Activated naive CD4-positive, alpha-beta T cell treated with anti-CD3 and anti-CD28 coated beads, Interleukin-2, amount 10 ng/mL, durations not matched to agents 7 days and 5 days (primary cell): ENCODE results near the gene NME7.
A peak's percentile ranks its signal among the peaks of the same experiment; 100 is the strongest.
"Not testable (repeated sequence)": the region's sequence is repeated elsewhere in the genome, so short reads cannot be mapped to it uniquely, and the experiment has no call there.

Source experiments
- CTCF ChIA-PET: fragments of 350-600 bp; sonication (Branson Sonifier 250); formaldehyde crosslinking; loops from one replicate; lab custom pipeline; 2021; ENCODE audit warnings: antibody characterized with exemption; lab: Charles Lee
- DNase-seq: peaks from one replicate; pipeline ENCODE4 v3.0.0-alpha.2; 2020
- H3K27ac Mint-ChIP-seq: one replicate; pipeline ENCODE4 v1.8.0; 2021; ENCODE audit warnings: mild to moderate bottlenecking, moderate library complexity, mixed read lengths
- H3K27me3 Mint-ChIP-seq: one replicate; pipeline ENCODE4 v1.8.0; 2021; ENCODE audit warnings: mild to moderate bottlenecking, mixed read lengths
- H3K36me3 Mint-ChIP-seq: one replicate; pipeline ENCODE4 v1.8.0; 2021; ENCODE audit warnings: mixed read lengths
- H3K4me1 Mint-ChIP-seq: one replicate; pipeline ENCODE4 v1.8.0; 2021; ENCODE audit warnings: mixed read lengths
- H3K4me3 Mint-ChIP-seq: one replicate; pipeline ENCODE4 v1.8.0; 2021; ENCODE audit warnings: mild to moderate bottlenecking, moderate library complexity, mixed read lengths
- H3K9me3 Mint-ChIP-seq: one replicate; pipeline ENCODE4 v1.8.0; 2021; ENCODE audit warnings: mixed read lengths

The NME7 gene

GRCh38 chr1:169363046-169363730 is 4.4 kb downstream of the NME7 start:
- DNase-seq: peak; percentile 27
- Mint-ChIP-seq H3K27ac (no peak overlapping the region), H3K36me3 (peaks cover 9% of the 10 kb centered on the region), H3K4me1 (peaks cover 18% of the 10 kb centered on the region), H3K4me3 (no peak overlapping the region), H3K9me3 (peaks cover 7% of the 10 kb centered on the region), H3K27me3 (no peaks in the 10 kb centered on the region)
- CTCF ChIA-PET: interaction anchor here (0.7 to 3.4 kb wide), 4 partner anchors 10 to 1279 kb away, joined by 3 to 12 read pairs (median 4); no protein-coding TSS in a partner anchor

DNA sequence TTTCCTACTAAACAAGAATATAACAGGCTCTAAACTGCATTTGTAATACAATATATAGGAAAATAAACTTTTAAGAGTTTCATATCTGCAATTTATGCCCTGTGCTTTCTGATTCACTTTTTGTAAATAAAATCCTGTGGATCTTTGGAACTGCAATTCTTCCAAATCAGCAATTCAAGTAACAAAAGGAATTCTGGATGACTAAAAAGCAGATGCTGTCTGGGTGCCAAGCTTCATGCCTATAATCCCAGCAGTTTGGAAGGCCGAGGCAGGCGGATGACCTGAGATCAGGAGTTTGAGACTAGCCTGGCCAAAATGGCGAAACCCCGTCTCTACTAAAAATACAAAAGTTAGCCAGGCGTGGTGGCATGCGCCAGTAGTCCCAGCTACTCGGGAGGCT is 6.3 kb downstream of the NME7 start:
- H3K27me3 Mint-ChIP-seq: no peaks in the 10 kb centered on the region
- CTCF ChIA-PET: interaction anchor here (0.6 to 3.4 kb wide), 2 partner anchors 13 to 726 kb away, joined by 3 to 12 read pairs; no protein-coding TSS in a partner anchor
- peaks cover 9% of the 10 kb centered on the region for H3K36me3 Mint-ChIP-seq
- H3K4me3 Mint-ChIP-seq: no peak overlapping the region
- no peak overlapping the region for H3K27ac Mint-ChIP-seq
- DNase-seq: no peak
- H3K9me3 Mint-ChIP-seq: peaks cover 7% of the 10 kb centered on the region
- peaks cover 18% of the 10 kb centered on the region for H3K4me1 Mint-ChIP-seq

GRCh38 chr1:169360415-169360814 is 7.2 kb downstream of the NME7 start:
- Mint-ChIP-seq H3K9me3 (peaks cover 7% of the 10 kb centered on the region), H3K27ac (no peak overlapping the region)
- CTCF ChIA-PET: interaction anchor here (3.4 kb wide), 1 partner anchor 12 kb away, joined by 12 read pairs; no protein-coding TSS in a partner anchor

DNA sequence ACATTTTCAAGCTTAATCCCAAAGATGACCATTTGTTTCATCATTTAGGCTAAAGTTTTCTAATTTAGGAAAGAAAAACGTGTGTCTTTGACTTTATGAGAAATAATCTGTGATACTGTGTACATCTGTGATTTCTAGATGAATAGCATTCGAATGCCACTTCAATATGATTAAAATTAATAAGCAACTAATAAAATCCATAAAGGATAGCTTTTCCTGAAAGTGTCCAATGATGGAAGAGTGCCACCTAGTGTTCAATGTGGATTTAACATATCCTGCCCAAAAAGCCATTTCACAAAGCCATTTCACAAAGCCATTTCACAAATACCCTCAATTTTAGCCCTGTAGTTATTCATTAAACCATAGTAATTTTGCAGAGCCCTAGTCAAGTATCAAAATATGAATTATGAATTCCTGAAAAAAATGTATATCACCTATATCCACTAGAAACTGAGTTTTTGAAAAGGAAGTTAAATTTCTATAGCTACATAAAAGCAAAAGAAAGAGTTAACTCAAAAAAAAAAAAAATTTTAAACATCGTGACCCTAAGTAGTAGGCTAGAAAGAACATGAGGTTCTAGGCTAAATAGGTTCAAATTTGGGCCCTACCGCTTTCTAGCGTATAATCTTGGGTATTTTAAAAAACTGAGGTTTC is 19.1 kb downstream of the NME7 start:
- DNase-seq: no peak
- Mint-ChIP-seq H3K27ac (no peak overlapping the region), H3K36me3 (peaks cover 1% of the 10 kb centered on the region), H3K4me3 (no peak overlapping the region), H3K4me1 (peaks cover 2% of the 10 kb centered on the region), H3K9me3 (no peaks in the 10 kb centered on the region), H3K27me3 (peaks cover 4% of the 10 kb centered on the region)
- CTCF ChIA-PET: interaction anchor here (0.8 to 6.3 kb wide), 17 partner anchors 9 to 1006 kb away, joined by 3 to 79 read pairs (median 6); partner anchors contain the start of genes BLZF1, CCDC181 and NME7

More at GRCh38 chr1:169360415-169360814, 7.2 kb downstream of the NME7 start:
- H3K4me1 Mint-ChIP-seq: peaks cover 18% of the 10 kb centered on the region
- no peaks in the 10 kb centered on the region for H3K27me3 Mint-ChIP-seq
- no peak overlapping the region for H3K4me3 Mint-ChIP-seq
- DNase-seq: no peak
- peaks cover 9% of the 10 kb centered on the region for H3K36me3 Mint-ChIP-seq

GRCh38 chr1:169347688-169348382 is 19.8 kb downstream of the NME7 start:
- Mint-ChIP-seq H3K27me3 (peaks cover 4% of the 10 kb centered on the region), H3K36me3 (peaks cover 1% of the 10 kb centered on the region), H3K4me1 (peaks cover 2% of the 10 kb centered on the region), H3K27ac (no peak overlapping the region), H3K4me3 (no peak overlapping the region), H3K9me3 (no peaks in the 10 kb centered on the region)
- no peak for DNase-seq
- CTCF ChIA-PET: interaction anchor here (0.8 to 6.3 kb wide), 16 partner anchors 9 to 1005 kb away, joined by 3 to 79 read pairs (median 6); partner anchors contain the start of genes BLZF1, CCDC181 and NME7

DNA sequence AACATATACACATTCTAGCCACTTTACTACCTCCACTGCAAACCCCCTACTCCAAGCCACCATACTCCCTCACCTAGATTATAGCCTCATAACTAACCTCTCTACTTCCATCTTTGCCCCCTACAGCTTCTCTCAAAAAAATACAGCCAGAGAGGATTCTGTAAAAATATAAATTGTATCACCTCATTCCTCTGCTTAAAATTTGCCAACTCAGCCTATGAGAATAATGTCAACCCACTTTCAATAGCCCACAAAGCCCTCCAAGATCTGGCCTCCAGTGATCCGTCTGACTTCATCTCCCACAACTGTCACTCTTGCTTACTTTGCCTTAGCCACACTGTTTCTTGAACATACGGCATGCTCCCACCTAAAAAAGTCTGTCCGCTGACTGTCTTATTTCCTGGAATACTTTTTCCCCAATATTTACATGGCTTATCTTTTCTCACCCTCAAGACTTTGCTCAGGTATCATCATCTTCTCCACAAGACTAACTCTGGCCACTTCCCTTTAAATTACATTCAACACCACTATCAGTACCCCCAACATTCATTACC is 21.5 kb downstream of the NME7 start:
- Mint-ChIP-seq H3K36me3 (no peaks in the 10 kb centered on the region), H3K4me3 (no peak overlapping the region), H3K27me3 (peaks cover 4% of the 10 kb centered on the region), H3K9me3 (no peaks in the 10 kb centered on the region), H3K4me1 (no peaks in the 10 kb centered on the region), H3K27ac (no peak overlapping the region)
- no peak for DNase-seq
- CTCF ChIA-PET: interaction anchor here (1.0 to 6.3 kb wide), 6 partner anchors 15 to 907 kb away, joined by 3 to 79 read pairs (median 8); no protein-coding TSS in a partner anchor

- CTCF ChIA-PET: interaction anchor here (1.0 to 1.1 kb wide), 2 partner anchors 15 to 906 kb away, joined by 3 read pairs; no protein-coding TSS in a partner anchor
- Mint-ChIP-seq H3K4me3 (no peak overlapping the region), H3K27ac (no peak overlapping the region), H3K27me3 (peaks cover 4% of the 10 kb centered on the region), H3K36me3 (peaks cover 3% of the 10 kb centered on the region), H3K9me3 (no peaks in the 10 kb centered on the region), H3K4me1 (no peaks in the 10 kb centered on the region)
- DNase-seq: no peak
Measured at GRCh38 chr1:169345511-169345910, 22.1 kb downstream of the NME7 start.

GRCh38 chr1:169342096-169342495 is 25.5 kb downstream of the NME7 start:
- H3K27me3 Mint-ChIP-seq, H3K4me3 Mint-ChIP-seq, CTCF ChIA-PET, DNase-seq, H3K27ac Mint-ChIP-seq, H3K9me3 Mint-ChIP-seq, H3K36me3 Mint-ChIP-seq: not testable (repeated sequence)
- peaks cover 18% of the 10 kb centered on the region for H3K4me1 Mint-ChIP-seq

- no peak overlapping the region for H3K4me3 Mint-ChIP-seq
- H3K9me3 Mint-ChIP-seq: no peaks in the 10 kb centered on the region
- DNase-seq: no peak
- H3K4me1 Mint-ChIP-seq: peaks cover 18% of the 10 kb centered on the region
- CTCF ChIA-PET: interaction anchor here (1.1 kb wide), 1 partner anchor 737 kb away, joined by 3 read pairs; no protein-coding TSS in a partner anchor
- H3K27ac Mint-ChIP-seq: no peak overlapping the region
- peaks cover 11% of the 10 kb centered on the region for H3K36me3 Mint-ChIP-seq
- H3K27me3 Mint-ChIP-seq: no peaks in the 10 kb centered on the region
Measured at GRCh38 chr1:169340882-169341281, 26.7 kb downstream of the NME7 start.

DNA sequence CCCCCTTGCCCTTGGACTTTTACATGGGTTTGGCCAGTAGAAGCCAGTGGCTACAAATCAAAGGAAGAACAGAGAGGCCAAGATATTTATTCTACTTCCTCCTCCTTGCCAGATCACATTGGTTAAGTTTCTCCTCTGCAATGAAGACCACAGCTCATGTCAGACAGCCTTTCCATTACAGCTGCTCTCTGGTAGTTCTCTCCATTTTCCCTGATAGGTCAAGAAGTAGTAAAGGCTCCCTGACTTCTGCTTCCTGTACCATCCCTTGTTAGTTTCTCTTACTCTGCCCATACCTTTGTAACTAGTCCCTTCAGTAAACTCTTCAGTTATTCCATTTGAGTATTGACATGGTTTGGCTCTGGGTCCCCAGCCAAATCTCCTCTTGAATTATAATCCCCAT is 27.8 kb downstream of the NME7 start:
- CTCF ChIA-PET: interaction anchor here (1.0 kb wide), 1 partner anchor 9 kb away, joined by 7 read pairs; no protein-coding TSS in a partner anchor
- Mint-ChIP-seq H3K4me3 (no peak overlapping the region), H3K27me3 (no peaks in the 10 kb centered on the region), H3K9me3 (peaks cover under 1% of the 10 kb centered on the region), H3K36me3 (peaks cover 12% of the 10 kb centered on the region), H3K4me1 (peaks cover 18% of the 10 kb centered on the region), H3K27ac (no peak overlapping the region)
- DNase-seq: no peak

- H3K4me3 Mint-ChIP-seq: no peak overlapping the region
- CTCF ChIA-PET: interaction anchor here (1.0 kb wide), 1 partner anchor 10 kb away, joined by 7 read pairs; no protein-coding TSS in a partner anchor
- H3K9me3 Mint-ChIP-seq: peaks cover 2% of the 10 kb centered on the region
- H3K27me3 Mint-ChIP-seq: no peaks in the 10 kb centered on the region
- H3K27ac Mint-ChIP-seq: no peak overlapping the region
- H3K36me3 Mint-ChIP-seq: peaks cover 12% of the 10 kb centered on the region
- DNase-seq: no peak
- peaks cover 18% of the 10 kb centered on the region for H3K4me1 Mint-ChIP-seq
Measured at GRCh38 chr1:169338617-169339016, 29.0 kb downstream of the NME7 start.

GRCh38 chr1:169336947-169337715 is 30.5 kb downstream of the NME7 start:
- CTCF ChIA-PET: interaction anchor here (1.5 kb wide), 1 partner anchor 10 kb away, joined by 6 read pairs; no protein-coding TSS in a partner anchor
- H3K27me3 Mint-ChIP-seq, H3K9me3 Mint-ChIP-seq, H3K4me3 Mint-ChIP-seq, DNase-seq, H3K27ac Mint-ChIP-seq: not testable (repeated sequence)
- peaks cover 12% of the 10 kb centered on the region for H3K36me3 Mint-ChIP-seq
- peaks cover 18% of the 10 kb centered on the region for H3K4me1 Mint-ChIP-seq

GRCh38 chr1:169334727-169335126 is 32.9 kb downstream of the NME7 start:
- H3K9me3 Mint-ChIP-seq: peaks cover 11% of the 10 kb centered on the region
- peaks cover 13% of the 10 kb centered on the region for H3K4me1 Mint-ChIP-seq
- H3K27ac Mint-ChIP-seq, H3K4me3 Mint-ChIP-seq, H3K27me3 Mint-ChIP-seq, CTCF ChIA-PET, DNase-seq, H3K36me3 Mint-ChIP-seq: not testable (repeated sequence)
